DOHH2 (cell line): ENCODE measurements around the gene FAM221B.

Experiments
- H3F3A ChIP-seq: fragments of 200-600 bp; sonication (generic), shearing (Covaris generic); 2 replicates; pipeline ENCODE4 v1.6.0; 2016; ENCODE audit warnings: antibody characterized with exemption, mild to moderate bottlenecking; ENCODE audit not compliant: control insufficient read depth, insufficient read depth
- H3K27ac ChIP-seq: fragments of 200-600 bp; sonication (generic); 2 replicates; pipeline ENCODE4 v1.5.1; 2014; ENCODE audit warnings: low read depth, mild to moderate bottlenecking, low read length, moderate library complexity
- H3K27me3 ChIP-seq: fragments of 200-600 bp; sonication (generic); 2 replicates; pipeline ENCODE4 v1.6.1; 2014; ENCODE audit warnings: mild to moderate bottlenecking, low read length, mixed read lengths; ENCODE audit not compliant: control insufficient read depth
- H3K36me3 ChIP-seq: fragments of 200-600 bp; sonication (generic); 2 replicates; pipeline ENCODE4 v1.6.1; 2014; ENCODE audit warnings: mild to moderate bottlenecking, low read length, moderate library complexity, mixed read lengths; ENCODE audit not compliant: control insufficient read depth
- H3K4me1 ChIP-seq: fragments of 200-600 bp; sonication (generic); 2 replicates; pipeline ENCODE4 v1.6.1; 2014; ENCODE audit warnings: mild to moderate bottlenecking, low read length, mixed read lengths; ENCODE audit not compliant: control insufficient read depth
- H3K4me2 ChIP-seq: fragments of 200-600 bp; sonication (generic); 2 replicates; pipeline ENCODE4 v1.6.0; 2014; ENCODE audit warnings: mild to moderate bottlenecking, low read length, moderate library complexity
- H3K4me3 ChIP-seq: fragments of 200-600 bp; sonication (generic); 2 replicates; pipeline ENCODE4 v1.5.1; 2014; ENCODE audit warnings: mild to moderate bottlenecking, low read length, mixed read lengths
- H3K79me2 ChIP-seq: fragments of 200-600 bp; sonication (generic); 2 replicates; pipeline ENCODE4 v1.6.1; 2014; ENCODE audit warnings: mild to moderate bottlenecking, low read length, mixed read lengths; ENCODE audit not compliant: control insufficient read depth
- H3K9me2 ChIP-seq: fragments of 200-600 bp; sonication (generic); replicated peaks from 2 replicates; pipeline ENCODE4 v1.6.1; 2014; ENCODE audit warnings: mild to moderate bottlenecking, low read length, mixed read lengths; ENCODE audit not compliant: control insufficient read depth
- H3K9me3 ChIP-seq: fragments of 200-600 bp; sonication (generic); 2 replicates; pipeline ENCODE4 v1.6.1; 2014; ENCODE audit warnings: antibody characterized with exemption, low read length, mixed read lengths; ENCODE audit not compliant: control insufficient read depth, insufficient read depth
- H4K20me1 ChIP-seq: fragments of 200-600 bp; sonication (generic); 2 replicates; pipeline ENCODE4 v1.6.0; 2014; ENCODE audit warnings: low read depth, mild to moderate bottlenecking, antibody characterized with exemption, low read length, moderate library complexity; ENCODE audit not compliant: control insufficient read depth, insufficient read depth
- EZH2phosphoT487 ChIP-seq: fragments of 200-600 bp; sonication (generic); IDR thresholded peaks from 2 replicates; pipeline ENCODE4 v1.6.1; 2017; ENCODE audit warnings: borderline replicate concordance, mild to moderate bottlenecking, antibody characterized with exemption, low read length, moderate library complexity, mixed read lengths
- TF ChIP-seq, protein P1 (sequence below): fragments of 200-600 bp; sonication (generic); IDR thresholded peaks from one replicate; pipeline ENCODE4 v1.5.1; 2014; ENCODE audit warnings: antibody characterized with exemption, mild to moderate bottlenecking, low read depth, low read length; ENCODE audit not compliant: poor library complexity, severe bottlenecking

Gene FAM221B

GRCh38 chr9:35852267-35852815 lies 23.8 kb upstream of the FAM221B start:
- Histone ChIP-seq H3K4me3 (no peak overlapping the region), H3F3A (no peaks in the 10 kb centered on the region), H3K9me3 (no peaks in the 10 kb centered on the region), H3K36me3 (no peaks in the 10 kb centered on the region), H3K9me2 (no peaks in the 10 kb centered on the region), H4K20me1 (no peaks in the 10 kb centered on the region), H3K4me1 (peaks cover 9% of the 10 kb centered on the region), H3K27me3 (peaks cover 9% of the 10 kb centered on the region; the same call in 1 of the 2 replicates), H3K79me2 (no peaks in the 10 kb centered on the region), H3K27ac (no peak overlapping the region), H3K4me2 (no peak overlapping the region)
- no peak for TF ChIP-seq EZH2phosphoT487
- TF ChIP-seq, protein P1, sequence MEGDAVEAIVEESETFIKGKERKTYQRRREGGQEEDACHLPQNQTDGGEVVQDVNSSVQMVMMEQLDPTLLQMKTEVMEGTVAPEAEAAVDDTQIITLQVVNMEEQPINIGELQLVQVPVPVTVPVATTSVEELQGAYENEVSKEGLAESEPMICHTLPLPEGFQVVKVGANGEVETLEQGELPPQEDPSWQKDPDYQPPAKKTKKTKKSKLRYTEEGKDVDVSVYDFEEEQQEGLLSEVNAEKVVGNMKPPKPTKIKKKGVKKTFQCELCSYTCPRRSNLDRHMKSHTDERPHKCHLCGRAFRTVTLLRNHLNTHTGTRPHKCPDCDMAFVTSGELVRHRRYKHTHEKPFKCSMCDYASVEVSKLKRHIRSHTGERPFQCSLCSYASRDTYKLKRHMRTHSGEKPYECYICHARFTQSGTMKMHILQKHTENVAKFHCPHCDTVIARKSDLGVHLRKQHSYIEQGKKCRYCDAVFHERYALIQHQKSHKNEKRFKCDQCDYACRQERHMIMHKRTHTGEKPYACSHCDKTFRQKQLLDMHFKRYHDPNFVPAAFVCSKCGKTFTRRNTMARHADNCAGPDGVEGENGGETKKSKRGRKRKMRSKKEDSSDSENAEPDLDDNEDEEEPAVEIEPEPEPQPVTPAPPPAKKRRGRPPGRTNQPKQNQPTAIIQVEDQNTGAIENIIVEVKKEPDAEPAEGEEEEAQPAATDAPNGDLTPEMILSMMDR: no peak

DNA sequence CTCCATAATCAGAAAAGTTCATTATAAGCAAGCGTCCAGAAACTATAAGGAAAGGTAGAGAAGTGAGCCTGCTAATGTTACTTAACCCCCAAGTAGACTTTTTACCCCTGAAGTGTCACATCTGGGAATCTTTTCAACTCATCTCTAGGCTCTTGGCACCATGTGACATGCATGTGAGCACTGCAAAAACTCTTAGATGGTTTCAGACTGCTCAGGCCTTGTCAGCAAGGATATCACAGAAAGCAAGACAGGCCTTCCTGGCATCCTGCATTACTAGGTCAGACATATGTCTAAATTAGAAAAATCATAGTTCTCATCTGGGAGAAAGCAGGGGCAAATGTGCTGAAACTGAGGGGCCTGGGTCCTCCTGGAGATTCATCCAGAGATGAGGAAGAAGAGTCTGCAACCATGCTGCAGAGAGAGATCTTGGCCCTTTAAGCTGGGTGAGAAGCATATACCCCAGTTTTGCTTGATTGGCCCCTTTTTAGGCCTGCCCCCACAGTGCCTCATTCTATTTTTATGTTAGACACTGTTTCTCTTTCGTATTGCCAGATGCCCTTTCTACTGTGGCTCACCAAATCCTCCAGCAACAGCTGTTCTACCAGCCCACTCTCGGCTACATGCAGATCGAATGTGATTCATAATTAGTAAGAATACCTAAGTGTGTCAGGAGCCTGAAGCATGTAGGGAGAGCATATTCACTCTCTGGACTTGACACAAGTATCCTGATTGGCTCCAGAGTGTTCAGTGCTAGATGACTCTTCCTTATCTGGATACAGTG lies 19.4 kb upstream of the FAM221B start:
- H3K9me2 ChIP-seq: no peaks in the 10 kb centered on the region
- no peak overlapping the region for H3K4me3 ChIP-seq
- no peaks in the 10 kb centered on the region for H4K20me1 ChIP-seq
- peak overlapping the region; percentile 40 for H3K4me2 ChIP-seq
- no peaks in the 10 kb centered on the region for H3F3A ChIP-seq
- no peaks in the 10 kb centered on the region for H3K9me3 ChIP-seq
- peaks cover 26% of the 10 kb centered on the region for H3K4me1 ChIP-seq
- H3K36me3 ChIP-seq: no peaks in the 10 kb centered on the region
- no peaks in the 10 kb centered on the region for H3K79me2 ChIP-seq
- H3K27me3 ChIP-seq: no peaks in the 10 kb centered on the region
- no peak for TF ChIP-seq EZH2phosphoT487
- TF ChIP-seq, protein P1: no peak
- H3K27ac ChIP-seq: no peak overlapping the region

DNA sequence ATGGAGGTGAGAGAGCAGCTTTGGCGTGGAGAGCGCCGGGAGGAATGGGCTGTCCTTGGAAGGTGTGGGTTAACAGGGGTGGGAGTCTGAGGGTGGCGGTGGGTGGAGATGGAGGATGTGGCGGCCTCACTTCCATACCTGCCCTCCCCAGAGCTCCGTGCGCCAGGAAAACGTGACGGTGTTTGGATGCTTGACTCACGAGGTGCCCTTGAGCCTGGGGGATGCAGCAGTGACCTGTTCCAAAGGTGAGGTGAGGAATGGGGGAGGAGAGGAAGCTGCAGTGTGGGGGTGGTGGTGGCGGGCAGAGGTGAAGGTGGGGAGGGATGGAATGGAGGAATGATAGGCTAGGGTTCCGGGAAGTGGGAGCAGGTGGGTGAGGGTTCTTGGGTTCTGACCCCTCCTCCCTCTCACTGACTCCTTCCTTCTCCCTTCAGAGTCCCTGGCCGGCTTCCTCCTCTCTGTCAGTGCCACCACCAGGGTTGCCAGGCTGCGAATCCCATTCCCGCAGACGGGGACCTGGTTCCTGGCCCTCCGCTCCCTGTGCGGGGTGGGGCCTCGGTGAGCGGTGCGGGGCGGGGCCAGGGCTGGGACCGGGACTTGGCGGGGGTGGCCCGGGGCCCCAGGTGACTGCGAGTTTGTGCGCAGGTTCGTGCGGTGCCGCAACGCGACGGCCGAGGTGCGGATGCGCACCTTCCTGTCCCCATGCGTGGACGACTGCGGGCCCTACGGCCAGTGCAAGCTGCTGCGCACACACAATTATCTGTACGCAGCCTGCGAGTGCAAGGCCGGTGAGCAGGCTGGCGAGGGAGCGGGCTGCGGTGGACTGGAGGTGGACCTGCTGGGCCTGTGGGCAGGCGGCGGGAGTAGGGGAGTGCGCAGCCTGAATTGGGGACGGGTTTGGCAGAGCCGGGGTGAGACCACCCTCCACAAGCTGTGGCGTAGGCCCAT lies 17.6 kb upstream of the FAM221B start:
- H3K4me3 ChIP-seq: no peak overlapping the region
- no peak overlapping the region for H3K27ac ChIP-seq
- TF ChIP-seq EZH2phosphoT487: no peak
- TF ChIP-seq, protein P1: no peak
- H3K4me1 ChIP-seq: peaks cover 31% of the 10 kb centered on the region
- no peaks in the 10 kb centered on the region for H4K20me1 ChIP-seq
- no peaks in the 10 kb centered on the region for H3K79me2 ChIP-seq
- no peaks in the 10 kb centered on the region for H3K9me2 ChIP-seq
- H3K9me3 ChIP-seq: no peaks in the 10 kb centered on the region
- no peaks in the 10 kb centered on the region for H3K36me3 ChIP-seq
- H3K27me3 ChIP-seq: no peaks in the 10 kb centered on the region
- no peaks in the 10 kb centered on the region for H3F3A ChIP-seq
- no peak overlapping the region; the same call in 1 of the 2 replicates for H3K4me2 ChIP-seq
